Measurements from ENCODE around the gene GABRB1.

GRCh38 chr4:47110546-47111132 lies 79.3 kb downstream of the GABRB1 start:
- TF ChIP-seq CTCF (IDR thresholded peaks at IDR 0.05) (no peak), POLR2A (IDR thresholded peaks at IDR 0.05) (no peak)

All from thyroid gland (tissue), 4 donors.